Measurements from ENCODE around the gene AFF3.
"Not testable (repeated sequence)": the region's sequence is repeated elsewhere in the genome, so short reads cannot be mapped to it uniquely, and the experiment has no call there.

Gene AFF3

DNA sequence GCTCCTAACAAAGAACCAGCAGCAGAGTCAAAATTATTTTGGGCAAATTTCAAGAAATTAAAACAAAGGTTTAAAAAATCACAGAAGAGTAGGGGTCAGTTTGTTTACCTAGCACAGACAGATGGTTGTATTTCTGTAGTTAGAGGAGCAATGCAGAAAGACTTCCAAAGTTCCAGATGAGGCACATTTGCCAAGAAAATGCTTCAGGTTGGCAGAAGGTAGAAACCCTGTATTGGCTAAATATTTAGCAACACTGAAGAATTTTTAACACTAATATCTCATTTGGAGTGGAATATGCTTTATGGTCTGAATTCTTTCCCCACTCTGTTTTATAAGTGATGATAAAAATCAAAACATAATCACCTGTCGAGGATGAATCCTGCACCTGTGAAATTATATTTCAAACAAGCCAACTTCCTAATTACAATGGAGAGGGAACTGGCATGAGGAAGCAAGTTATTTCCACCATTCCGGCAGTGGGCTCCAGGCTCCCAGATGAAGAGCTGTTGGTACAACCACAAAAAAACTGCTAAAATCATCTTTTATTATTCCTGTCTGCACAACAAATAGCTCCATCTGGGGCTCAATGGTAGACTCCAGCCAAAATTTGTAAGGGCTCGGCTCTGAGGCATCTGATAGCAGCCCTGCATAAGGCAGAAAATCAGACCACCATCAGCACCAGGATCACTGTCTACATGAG lies 366.0 kb downstream of the AFF3 start:
- no peak for DNase-seq

DNA sequence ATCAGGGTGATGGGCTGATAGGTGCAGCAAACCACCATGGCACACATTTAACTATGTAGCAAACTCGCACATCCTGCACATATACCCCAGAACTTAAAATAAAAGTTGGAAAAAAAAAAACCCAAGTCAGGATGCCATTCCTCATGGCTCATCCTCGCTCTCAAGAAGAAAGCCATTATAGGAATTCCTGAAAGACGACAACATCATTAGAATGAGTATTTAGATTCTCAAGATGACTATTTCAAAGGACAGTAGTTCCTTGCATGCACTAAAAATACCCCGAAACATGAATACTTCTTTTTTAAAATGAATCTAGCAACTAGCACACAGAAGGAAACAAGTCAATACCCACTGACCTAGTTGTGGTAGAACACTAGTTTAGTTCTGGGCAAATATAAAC lies 366.8 kb downstream of the AFF3 start:
- DNase-seq: no peak

DNA sequence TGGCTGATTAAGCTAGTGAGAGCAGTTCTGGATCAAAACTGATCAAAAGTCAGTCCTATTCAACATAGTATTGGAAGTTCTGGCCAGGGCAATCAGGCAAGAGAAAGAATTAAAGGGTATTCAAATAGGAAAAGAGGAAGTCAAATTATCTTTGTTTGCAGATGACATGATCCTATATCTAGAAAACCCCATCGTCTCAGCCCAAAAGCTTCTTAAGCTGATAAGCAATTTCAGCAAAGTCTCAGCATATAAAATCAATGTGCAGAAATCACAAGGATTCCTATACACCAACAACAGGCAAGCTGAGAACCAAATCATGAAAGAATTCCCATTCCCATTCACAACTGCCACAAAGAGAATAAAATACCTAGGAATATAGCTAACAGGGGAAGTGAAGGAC lies 368.7 kb downstream of the AFF3 start:
- DNase-seq: not testable (repeated sequence)

DNA sequence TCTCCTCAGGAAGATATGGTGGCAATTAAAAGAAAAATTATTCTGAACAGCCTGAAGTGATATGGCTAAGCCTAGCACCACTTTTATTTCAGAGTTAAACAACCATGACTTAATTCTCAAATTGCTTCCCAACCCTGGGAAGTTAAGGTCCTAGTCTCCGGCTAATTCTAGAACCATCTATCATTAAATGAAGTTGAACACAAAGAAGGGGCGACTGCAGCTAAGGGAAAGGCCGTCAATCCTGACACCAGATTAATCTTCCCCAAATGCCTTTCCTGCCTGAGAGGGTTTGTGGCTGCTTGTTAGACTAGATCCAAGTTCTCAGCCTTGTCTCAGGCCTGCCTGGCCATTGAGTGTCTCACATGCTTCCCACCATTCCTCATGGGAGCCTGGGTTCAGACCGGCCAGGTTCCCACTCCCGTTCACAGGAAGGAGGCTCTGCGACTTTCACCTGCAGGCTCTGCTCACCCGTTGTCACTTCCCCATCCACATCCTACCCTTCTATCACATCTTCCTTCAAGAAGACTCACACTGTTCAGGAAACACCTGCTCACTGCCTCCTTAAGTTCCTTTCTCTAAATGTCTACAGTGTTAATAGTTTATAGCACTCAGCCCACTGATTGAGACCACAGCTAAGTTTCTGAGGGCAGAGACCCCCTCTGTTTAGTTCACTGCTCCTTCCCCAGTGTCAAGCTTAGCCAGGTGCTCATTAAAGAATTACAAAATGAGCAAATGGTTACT lies 369.6 kb downstream of the AFF3 start:
- DNase-seq: no peak

DNA sequence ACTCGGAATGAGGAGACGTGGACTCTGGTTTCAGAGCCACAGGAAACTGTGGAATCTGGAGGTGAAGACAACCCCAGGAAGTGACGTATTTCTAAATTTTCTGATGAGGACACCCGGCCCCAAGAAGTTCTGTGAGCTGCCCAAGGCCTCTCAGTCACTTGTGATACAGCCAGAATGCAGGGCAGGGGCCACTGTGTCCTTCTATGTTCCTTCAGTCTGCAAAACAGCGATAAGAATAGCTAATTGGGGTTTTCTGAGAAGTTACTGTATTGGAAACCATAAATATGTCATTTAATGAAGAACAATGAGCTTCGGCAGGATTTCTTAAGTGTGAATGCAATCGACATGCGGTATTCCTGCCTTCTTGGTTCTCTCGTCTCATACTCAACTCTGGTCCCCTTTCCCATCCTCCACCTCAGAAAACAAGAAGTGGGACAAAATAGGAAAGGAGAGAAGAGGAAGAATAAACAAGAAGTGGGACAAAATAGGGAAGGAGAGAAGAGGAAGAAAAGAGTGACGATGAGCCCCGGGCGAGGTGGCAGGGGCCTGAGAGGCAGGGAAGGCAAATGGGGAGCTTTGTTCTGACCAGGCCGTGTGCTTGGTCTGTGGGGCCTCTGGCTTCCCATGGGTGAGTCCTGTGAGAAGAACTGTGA lies 370.6 kb downstream of the AFF3 start:
- DNase-seq: no peak

DNA sequence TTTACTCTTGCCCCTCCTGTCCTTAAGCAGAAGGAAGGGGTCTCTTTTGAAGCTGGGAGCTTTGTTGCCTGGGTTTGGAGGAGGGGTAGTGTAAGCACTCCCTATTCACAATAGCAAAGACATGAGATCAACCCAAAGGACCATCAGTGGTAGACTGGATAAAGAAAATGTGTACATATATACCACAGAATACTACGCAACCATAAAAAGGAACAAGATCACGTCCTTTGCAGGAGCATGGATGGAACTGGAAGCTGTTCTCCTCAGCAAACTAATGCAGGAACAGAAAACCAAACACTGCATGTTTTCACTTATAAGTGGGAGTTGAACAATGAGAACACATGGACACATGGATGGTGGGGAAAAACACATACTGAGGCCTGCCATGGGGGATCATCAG lies 371.5 kb downstream of the AFF3 start:
- DNase-seq: no peak

DNA sequence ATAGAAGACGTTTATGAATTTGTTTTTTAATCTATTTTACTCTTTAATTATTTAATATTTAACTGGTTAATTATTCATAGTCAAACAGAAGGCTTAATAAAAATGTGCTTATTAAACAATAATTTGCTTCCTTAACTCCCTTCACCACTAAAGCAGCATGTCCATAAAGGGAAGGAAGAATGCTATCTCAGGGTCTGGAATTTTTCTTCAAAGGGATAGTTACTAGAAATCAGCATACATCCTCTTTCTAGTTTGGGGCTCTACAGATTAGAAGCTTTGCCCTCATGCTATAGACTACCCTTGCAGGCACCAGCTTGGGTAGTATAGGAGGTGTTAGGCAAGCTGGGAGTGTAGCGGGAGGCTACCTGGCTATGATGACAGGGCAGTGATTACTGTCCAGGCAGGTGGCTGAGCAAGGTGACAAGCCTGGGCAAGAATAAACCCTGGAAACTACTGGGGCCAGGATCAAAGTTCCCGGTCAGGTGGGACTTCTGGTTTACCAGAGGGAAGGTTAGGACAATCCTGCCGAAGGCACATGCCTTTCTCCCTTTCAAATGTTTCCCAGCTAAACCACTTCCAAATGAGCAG lies 376.6 kb downstream of the AFF3 start:
- no peak for DNase-seq

DNA sequence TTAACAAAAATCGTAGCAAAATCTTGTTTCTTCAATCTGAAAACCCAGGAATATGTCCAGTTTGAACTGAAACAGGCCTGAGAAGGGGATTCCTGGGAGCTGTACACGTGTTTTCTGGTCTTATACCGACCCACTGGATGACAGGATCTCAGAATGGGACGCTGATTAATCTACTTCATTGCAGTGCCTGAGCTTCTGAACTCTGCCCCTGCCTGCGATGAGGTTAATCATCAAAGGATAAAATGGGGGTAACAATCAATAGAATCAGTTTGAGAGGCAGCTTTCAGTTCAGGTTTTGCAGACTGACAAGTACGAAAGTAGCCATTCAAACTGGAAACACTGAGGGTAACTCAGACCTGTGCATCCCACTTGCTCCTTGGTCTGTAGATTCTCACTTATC lies 378.6 kb downstream of the AFF3 start:
- no peak for DNase-seq

DNA sequence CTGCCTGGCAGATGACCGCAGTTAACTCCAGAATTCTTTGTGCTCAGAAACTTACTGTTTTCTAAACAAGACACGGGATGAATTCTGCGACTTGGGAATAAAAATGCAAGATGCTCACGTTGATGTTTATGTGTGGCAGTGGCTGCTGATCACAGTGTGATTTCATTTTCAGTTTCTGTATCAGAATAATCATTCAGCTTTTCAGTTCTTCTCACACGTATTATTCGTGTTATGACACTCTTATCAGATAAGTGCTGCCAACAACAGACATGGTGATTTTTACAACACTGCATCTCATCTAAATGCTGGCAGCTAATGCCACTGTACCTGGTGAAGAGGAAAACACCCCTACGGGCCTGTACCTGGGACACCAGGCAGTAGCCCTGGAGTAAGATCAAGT lies 379.7 kb downstream of the AFF3 start:
- DNase-seq: no peak

DNA sequence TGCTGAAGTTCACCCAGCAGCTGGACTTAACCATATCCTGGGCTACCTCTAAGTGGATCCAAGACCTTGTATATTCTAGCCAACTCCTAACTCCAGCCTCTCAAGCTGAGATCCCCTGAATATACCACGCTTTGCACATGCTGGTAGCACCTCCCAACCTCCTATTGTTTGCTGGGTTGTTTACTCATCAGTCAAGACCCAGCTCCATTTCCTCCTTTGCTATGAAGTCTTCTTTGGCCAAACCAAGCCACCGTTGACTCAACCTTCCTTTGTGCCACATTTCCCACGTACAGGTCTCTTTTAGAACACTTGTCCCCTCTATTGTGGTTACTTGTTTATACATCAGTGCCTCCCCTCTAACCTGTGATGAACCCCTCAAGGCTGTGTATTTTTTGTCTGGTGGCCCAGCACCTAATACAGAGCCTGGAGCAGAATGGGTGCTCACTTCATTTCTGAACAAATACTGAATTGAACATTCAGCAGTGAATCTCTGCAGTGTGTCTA lies 384.7 kb downstream of the AFF3 start:
- DNase-seq: no peak

DNA sequence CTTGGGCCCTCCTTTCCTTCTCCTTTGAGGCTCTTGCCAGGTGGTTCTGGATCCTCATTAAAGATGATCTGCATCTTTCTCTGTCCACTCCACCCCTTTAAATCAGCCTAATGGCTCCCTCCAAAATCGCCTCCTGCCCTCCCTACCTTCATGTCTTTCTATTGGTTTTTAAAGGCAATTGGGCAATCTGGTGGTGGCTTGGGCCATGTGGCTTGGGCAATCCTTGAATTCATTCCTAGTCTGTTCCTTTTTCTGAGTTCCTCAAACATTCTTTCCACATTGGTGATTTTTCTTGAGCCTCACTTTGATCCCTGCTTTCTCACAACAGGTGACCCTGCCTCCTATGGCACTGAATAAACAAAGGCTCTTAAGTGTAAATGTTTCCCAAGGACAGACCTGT lies 386.3 kb downstream of the AFF3 start:
- no peak for DNase-seq

DNA sequence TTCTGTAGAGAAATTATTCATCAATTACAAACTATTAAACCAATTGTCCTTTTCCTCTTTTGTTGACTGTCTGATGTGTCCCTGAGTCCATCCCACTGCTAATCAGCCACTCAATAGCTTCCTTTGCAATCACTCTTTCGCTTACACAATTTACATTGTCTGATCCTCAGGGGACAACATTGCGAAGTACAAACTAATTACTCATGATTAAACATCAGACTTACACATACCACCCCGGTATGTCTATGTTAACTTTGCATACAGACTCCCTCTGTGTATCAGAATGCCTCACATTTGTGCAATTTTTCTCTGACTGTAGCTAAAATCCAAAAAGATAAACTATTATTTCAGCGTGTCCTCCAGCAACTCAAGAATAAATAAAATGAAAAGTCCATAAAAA lies 388.2 kb downstream of the AFF3 start:
- DNase-seq: no peak

DNA sequence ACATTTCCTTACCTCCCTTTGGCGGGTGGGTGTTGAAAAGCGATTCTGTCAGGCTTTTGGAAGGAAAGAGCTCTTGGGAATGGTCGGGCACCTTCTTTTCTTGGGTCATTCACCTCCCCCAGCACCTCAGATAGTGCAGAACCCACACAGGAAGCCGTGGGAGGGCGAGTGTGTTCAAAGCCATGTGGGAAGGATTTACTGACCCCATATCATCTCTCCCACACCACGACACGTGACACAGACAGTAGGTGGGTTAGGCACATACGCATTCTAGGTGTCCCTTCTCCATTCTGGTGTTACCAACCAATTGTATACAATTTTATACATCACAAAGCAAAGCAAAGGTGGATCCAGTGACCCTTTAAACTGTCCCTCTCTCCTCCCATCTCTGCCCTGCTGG lies 388.9 kb downstream of the AFF3 start:
- DNase-seq: no peak

DNA sequence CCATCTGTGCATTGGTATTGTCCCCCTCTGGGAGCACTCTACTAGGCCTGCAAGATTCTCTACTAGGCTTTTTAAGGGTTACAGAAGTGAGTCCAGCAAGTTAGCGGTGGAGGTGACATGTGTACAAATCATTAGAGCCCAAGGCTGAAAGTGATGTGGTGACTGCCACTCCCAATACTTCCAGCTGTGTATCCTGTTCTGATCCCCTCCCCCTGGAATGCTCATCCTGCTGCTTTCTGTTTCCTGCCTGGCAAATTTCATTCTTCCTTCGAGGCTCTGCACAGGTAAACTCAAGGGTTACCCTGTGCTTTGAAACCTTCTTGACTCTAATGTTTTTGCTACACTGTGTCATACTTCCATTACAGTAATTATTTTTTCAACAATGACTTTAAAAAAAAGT lies 394.0 kb downstream of the AFF3 start:
- no peak for DNase-seq

DNA sequence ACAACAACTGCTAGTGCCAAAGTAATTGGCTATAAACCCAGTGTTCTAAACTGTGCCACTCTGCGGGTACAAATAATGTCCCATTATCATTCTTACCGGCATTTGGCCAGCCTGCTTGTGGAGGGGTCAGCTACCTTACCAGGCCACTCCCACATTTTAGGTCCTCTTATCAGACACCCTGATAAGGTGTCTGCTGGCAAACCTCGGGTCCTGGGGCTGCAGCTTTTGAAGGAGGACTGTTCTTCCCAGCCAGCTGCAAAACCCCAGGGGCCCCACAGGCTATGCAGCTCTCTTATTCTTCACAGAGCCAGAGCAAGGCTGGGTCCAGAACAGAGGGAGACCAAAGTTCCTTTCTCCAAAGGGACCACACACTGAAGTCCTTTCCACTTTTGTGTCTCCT lies 394.5 kb downstream of the AFF3 start:
- DNase-seq: no peak

DNA sequence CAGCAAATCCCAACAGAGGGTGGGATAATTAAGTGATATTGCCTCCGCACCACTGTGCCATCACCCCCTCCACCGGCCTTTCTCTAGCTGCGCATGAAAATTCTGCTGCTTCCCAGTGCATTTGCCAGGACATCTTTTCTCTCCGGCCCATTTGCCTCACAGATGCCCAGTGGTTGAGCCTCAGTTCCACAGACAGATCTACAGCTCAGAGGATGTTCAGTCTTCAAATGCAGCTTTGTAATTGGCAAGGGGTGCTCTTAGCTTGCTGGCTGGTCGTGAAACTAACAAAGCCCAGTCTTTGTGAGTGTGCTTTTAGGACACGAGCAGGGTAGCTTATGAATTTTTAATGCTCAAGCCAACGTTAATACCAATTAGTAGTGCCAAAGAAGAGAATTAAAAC lies 399.2 kb downstream of the AFF3 start:
- no peak for DNase-seq

DNA sequence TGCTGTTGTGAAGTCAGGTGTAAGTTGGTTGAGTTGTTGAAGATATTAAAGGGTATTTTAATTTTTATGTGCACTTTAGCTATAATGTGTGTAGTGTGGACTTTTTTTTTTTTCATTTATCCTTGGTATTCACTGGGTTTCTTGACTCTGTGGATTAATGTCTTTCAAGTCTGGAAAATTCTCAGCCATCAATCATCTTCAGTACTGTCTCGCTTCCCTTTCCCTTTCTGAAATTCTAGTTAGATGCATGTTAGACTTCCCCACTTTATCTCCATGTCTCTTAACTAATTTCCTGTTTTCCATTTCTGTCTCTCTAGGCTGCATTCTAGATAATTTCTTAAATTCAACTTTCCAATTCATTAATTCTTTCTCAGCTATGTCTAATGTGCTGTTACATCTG lies 404.9 kb downstream of the AFF3 start:
- no peak for DNase-seq

DNA sequence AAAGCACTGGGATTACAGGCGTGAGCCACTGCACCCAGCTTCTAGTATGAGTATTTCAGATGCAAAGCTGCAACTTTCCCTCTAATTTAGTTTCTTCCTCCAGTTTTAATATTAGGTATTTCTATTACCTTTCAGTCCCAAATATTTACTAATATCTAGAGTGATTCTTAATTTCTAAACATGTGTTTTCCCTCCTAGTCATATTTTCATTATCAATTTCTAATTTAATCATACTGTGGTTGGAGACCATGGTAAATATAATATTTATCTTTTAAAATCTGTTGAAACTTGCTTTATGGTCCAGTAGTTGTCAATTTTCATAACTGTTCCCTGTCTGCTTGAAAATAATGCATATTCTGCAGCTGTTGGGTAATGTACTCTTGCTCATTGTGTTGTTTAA lies 406.6 kb downstream of the AFF3 start:
- no peak for DNase-seq

DNA sequence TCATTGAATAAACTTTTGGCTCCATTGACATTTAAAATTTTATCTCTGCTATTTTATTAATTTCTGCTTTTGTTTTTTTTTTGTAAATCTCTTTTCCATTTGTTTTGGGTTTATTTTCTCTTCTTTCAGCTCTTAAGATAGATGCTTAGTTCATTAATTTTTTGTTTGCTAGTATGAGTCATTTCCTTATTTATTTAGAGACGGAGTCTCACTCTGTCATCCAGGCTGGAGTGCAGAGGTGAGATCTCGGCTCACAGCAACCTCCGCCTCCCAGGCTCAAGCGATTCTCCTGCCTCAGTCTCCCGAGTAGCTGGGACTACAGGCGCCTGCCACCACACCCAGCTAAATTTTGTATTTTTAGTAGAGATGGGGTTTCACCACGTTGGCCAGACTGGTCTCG lies 407.1 kb downstream of the AFF3 start:
- DNase-seq: not testable (repeated sequence)

DNA sequence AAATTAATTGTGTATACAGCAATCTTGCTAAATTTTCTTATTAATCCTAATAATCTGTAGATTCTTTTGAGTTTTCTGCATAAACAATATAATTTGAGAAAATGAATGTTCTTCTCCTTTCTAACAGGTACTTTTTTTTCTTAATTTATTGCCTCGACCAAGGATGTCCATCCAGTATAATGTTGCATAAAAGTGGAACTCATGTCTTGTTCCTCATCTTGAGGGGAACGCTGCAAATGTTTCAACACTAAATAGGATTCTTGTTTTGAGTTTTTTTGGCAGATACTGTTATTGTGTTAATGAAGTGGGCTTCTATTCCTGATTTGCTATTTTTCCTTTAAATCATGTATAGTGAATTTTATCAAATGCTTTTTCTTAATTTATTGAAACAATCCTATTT lies 408.2 kb downstream of the AFF3 start:
- no peak for DNase-seq

DNA sequence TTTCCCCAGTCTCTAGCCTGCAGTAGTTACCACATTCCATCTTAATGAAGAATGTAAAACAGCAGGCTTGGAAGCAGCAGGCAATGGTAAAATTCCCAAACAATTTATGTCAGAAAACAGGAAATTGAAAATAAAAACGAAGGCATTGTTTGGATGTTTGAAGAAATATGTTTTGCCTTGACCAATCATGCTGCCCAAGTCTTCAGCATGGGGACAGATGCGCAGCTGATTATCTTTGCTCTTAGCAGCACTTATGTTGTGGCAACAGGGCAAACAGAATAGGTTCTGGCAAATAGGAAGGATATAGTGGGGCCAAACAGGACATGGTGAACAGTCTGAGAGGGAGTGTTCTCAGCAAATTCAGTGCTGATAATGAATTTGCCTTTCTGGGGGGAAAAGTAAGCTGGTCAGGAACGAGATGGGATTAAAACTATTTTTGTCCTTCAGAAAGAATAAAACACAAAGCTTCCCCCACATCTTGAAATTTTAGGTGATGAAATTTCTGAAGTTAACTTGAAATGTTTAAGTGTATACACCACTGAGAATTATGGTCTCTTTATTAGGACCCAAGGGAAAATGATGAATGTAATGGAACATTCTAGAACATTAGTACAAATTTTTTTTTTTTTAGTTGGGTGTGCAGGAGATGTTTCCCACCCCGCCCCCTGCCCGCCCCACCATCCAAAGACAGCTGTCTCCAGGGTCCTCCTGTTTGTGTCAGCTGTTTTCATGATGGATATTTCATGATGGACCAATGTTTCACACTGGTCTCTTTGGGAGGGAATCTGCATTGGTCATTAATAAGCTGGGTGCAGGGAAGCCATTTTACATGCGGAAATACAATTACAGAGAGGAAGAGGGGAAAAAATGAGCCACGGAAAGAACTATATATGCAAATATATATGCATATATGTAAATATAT lies 413.0 kb downstream of the AFF3 start:
- DNase-seq: no peak

DNA sequence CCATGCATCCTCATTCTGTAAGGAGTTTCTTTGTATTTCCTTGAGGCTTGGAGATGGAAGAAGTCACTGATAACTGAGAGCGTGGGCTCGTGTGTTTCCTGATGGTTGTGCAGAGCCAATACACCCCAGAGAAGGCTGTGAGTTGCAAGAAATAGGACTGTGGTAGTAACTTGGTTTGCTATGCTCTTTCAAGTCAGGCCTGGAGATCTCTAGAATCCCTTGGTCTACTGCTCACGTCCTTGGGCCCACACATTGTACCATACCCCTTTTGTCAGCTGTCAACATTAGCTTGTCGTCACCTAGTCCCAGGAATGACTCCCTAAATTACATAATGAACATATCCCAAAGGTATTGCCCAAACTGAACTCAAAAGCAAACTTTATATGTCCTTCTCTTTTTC lies 414.2 kb downstream of the AFF3 start:
- no peak for DNase-seq

DNA sequence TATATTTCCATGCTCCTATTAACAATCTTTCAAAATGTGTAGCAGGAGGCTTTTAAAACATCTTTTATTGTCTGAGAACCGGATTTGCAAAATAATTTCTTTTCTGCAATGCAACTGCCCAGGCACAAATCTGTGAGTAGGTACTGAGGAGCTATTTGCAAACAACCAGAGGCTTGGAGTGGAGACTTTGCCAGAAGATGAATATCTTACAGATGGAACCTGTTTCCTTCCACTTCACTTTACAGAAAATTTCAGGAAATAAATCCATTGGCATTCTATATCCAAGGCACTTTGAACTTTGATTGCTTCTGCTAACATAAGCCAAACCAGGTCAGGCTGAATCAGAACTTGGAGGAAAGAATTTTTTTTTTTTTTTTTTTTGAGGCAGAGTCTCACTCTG lies 415.2 kb downstream of the AFF3 start:
- no peak for DNase-seq

Measured in NCI-H1092 treated with DMSO at 0.1 percent for 48 hours (cell line).